Hematopoietic multipotent progenitor cell treated with erythropoietin and hydrocortisone succinate and interleukin-3 and kit ligand, for 17 days (in vitro differentiated cells): ENCODE measurements around the gene HSD17B3.
"Not testable (repeated sequence)": the region's sequence is repeated elsewhere in the genome, so short reads cannot be mapped to it uniquely, and the experiment has no call there.

Experiments
- DNase-seq: peaks from one replicate; pipeline ENCODE4 v3.0.0-alpha.2; 2015; ENCODE audit warnings: low spot score

Gene HSD17B3

DNA sequence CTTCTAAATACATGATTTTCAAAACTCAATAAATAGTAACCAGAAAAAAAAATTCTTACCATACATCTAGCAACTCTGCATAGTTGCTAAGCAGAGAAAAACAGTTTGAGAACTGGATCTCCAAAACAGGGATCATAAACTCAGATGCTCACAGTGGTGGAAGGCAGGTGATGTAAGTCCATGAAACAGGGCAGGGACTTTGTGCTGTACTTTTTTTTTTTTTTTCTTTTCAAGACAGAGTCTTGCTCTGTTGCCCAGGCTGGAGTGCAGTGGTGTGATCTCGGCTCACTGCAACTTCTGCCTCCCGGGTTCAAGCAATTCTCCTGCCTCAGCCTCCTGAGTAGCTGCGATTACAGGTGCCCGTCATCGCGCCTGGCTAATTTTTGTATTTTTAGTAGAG is 5.0 kb upstream of the HSD17B3 start:
- not testable (repeated sequence) for DNase-seq

DNA sequence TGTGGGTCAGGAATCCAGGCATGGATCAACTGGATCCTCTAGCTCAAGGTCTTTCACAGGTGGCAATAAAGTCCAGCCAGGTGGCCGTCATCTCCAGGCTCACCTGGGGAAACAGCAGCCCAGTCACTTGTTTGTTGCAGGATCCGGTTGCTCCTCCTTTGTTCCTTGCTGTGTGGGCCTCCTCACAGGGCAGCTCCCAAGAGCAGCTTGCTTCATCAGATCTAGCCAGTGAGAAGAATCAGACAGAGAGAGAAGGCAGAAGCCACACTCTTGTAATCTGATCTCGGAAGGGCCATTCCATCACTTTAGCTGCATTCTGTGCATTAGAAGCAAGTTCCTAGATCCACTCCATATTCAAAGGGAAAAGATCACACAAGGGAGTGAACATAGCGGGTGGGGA is 3.2 kb upstream of the HSD17B3 start:
- no peak for DNase-seq

DNA sequence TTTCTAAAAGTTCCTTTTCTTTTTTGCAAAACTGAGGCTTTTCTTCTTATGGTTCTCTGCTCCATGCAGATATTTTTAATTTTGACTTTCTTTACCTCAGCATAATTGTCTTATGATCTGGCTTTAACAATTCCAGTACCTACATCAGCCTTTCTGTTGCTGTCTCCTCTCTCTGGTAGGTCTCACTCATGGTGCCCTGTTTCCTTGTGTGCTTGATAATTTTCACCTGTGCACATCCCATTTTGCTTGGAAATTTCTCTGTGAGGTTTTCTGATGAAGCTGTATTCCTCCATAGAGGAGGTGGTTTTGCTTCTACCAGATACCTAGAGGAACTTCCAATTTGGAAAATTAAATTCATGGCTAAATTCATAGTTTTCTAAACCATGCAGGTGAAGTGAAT is 2.3 kb upstream of the HSD17B3 start:
- no peak for DNase-seq

DNA sequence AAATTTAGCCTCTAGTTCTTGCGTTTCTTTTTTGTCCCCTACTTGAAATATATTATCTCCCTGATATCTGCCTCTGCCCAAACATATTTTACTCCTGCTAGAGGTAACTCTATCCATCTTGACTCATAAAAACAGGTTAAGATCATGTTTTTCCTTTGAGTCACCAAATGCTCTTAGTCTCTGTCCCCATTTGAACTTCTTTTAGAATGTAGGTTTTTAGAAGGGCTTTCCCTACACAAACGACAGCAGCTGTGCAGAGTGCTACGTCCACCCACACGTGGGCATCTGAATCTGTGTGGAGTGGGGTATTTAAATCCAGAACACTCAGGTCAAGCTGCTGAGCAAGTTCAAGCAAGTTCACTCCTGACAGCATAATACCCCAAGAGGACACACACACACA is 2.2 kb downstream of the HSD17B3 start:
- DNase-seq, result no peak

DNA sequence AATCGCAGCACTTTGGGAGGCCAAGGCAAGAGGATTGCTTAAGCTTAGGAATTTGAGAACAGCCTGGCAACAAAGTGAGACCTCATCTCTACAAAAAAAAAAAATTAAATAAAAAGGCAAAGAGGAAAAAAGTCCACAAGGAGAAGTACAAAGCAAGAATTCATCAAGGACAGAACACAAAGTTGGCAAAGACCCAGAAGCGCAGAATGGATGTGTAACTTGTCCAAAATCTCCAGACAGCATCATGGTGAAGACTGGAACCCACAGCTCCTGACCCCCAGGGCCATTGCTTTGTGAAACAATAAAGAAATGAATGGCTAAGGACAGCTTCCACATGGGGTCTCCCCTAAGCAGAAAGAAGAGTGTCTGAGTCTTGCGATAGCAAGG is 7.8 kb downstream of the HSD17B3 start:
- DNase-seq, result no peak

DNA sequence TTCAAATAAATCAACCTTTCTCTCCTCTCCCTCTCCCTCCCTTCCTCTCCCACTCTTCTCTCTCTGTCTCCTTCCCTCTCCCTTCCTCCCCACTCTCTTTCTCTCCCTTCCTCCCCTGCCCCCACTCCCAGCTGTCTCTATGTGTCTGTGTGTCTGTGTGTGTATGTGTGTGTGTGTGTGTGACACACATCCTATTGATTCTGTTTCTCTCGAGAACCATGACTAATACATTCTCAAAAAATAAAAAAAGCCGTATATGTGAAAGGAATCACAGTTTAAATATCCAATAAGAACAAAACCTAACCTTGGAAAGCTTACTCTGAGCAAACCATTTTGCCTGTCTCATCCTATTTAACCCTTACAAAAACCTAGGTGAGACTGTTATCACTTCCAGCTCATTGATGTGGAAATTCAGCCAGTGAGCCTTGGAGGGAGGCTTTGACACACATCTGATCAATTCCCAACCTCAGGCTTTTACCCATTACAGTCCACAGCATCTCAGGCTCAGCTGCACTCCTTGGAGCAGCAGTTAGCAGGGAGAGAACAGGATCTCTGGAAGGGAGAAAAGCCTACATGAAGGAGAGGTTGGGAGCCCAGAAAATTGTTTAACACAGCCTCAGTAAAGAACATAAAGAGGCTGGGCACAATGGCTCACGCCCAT is 8.3 kb downstream of the HSD17B3 start:
- no peak for DNase-seq

DNA sequence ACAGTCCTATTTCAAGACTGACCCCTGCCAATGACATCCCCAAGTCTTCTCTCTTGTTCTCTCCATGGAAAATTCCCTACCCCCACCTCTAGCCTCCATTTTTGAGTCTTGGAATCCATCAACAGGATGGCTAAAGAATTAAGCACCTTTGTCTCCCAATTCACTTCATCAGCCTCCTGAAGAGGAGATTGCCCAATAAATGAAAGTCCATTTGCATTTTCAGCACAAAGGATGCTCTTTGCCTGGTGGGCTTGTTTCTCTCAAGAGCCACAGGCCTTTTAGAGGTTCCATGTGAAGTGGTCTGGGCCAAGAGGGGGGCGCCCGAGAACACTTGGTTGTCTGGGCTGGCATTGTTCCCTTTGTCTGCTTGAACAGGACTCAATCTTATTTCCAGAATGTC is 12.6 kb downstream of the HSD17B3 start:
- DNase-seq, result no peak

DNA sequence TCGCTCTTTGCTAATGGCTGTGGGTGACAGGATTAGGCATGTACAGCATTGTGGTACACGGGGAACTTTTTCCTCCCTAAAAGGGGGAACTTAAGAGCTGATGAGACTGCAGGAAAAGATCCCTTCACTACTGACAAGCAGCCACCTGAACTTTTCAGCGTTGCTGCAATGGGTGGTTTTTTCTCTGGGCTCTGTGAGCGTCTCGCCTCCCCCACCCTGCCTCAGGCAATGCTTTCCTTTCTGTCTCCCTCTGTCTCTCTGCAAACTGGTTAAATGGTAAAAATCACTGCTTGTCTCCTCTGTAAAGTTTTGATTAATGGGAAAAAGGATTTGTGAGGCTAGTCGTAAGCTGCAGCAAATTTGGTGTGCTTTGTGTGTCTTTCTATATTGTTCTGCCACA is 20.3 kb downstream of the HSD17B3 start:
- no peak for DNase-seq

DNA sequence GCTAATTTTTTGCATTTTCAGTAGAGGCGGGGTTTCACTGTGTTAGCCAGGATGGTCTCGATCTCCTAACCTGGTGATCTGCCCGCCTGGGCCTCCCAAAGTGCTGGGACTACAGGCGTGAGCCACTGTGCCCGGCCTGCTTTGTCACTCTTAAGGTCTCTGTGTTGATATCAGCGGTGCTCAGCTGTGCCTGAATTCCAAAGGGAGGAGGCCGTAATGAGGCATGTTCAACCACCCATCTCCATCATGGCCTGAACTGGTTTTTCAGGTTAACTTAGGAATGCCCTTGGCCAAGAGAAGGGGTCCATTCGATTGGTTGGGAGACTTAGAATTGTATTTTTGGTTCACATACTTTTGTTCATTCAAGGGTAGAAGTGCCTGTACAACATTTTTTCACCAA is 22.0 kb downstream of the HSD17B3 start:
- no peak for DNase-seq

DNA sequence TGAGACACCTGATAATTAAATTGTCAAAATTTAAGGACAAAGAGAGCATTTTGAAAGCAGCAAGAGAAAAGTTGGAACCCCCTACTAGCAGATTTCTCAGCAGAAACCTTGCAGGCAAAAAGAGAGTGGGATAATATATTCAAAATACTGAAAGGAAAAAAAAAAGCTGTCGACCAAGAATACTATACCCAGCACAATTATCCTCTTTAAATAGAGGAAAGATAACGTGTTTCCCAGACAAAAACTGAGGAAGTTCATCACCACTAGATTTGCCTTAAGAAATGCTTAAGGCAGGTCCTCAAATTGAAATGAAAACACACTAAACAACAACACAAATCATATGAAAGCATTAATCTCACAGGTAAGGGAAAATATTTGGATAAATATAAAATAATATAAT is 27.0 kb downstream of the HSD17B3 start:
- DNase-seq, result no peak

DNA sequence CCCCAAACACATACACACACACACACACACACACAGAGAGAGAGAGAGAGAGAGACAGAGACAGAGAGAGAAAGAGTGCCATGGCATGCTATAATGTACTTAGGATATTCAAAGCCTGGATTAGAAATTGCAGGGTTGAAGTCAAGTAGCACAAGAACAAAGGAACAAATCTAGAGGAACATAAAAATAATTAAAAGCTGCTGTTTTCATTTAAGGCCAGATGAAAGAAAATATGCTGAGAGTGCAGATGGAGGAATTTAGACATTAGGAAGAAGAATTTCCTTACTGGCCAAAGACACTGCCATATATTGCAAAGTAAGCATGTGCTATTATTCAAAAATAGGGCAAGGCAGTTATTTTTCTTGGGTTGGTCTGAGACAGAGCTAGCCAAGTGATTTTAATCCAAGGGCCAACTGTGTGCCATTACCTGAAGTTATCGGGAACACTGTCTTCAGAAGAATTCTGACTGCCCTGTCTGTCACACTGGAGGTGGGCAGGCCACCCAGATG is 31.7 kb downstream of the HSD17B3 start:
- DNase-seq, result no peak

DNA sequence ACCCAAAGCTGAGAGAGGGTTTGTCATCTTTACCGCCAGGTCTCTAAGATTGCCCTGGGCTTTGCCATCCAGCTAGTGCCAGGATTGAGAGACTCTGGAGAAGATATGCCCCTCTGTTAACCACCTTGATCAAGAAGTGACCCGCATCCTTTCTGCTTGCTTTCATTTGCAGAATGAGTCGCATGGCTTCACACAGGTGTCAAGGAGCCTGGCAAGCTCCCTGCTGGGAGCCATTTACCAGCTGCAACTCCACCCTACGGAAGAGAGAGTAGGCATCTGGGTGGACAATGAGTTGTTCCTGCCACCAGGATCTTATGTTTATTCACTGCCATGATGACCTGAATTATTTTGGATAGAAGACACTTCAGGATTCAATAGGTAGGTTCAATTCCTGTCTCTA is 43.0 kb downstream of the HSD17B3 start:
- no peak for DNase-seq

DNA sequence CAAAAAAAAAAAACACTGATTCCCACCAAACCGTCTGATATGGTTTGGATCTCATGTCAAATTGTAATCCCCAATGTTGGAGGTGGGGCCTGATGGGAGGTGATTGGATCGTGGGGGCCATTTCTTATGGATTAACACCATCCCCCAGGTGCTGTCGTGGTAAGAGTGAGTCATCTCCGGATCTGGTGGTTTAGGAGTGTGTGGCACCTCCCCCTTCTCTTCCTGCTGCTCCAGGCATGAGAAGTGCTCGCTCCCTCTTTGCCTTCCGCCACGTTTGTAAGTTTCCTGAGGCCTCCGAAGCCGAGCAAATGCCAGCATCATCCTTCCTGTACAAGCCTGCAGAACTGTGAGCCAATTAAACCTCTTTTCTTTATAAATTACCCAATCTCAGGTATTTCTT is 45.2 kb downstream of the HSD17B3 start:
- DNase-seq, result no peak

DNA sequence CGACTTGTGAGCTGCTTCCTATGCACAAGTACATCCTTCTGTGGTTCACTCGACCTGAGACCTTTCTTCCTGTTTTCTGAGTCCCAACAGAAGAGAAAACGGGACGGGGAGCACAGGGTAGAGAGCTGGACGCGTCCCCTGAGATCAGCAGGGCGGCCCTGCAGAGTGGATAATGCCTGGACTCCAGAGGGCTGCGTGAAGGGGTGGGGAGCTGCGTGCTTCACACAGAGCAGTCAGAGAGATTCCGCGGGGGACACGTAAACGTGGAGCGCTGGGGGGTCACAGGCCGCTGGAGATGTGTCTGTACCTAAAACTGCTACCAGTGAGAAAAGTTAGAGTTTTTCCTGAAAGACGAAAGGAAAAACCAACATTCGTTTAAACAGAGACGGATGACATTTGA is 46.3 kb downstream of the HSD17B3 start:
- DNase-seq, result no peak

DNA sequence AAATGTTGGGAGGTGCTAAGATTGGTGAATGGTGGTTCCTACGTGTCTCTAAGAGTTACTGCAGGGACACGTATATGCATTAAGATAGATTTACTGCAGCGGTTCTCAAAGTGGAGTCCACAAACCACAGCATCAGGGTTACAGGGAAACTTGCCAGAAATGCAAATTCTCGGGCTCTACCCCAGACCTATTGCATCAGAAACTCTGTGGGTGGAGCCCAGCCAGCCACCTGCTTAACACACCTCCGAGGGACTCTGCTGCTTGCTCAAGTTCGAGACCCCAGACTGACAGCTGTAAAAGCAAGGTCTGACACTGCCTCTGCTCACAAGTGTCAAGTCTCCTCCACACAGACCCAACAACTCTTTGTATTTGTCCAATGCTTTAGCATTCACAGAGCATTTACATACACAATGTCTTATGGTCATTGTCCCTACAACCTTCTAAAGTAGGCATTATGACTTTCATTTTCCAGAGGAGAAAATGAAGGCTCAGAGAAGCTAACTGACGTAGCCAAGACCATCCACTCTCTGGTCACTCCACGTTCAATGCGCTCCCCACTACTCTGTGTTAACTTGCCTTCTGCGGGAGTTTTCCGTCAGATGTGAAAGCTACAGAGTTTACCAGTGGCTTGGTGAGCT is 48.8 kb downstream of the HSD17B3 start:
- DNase-seq, result no peak

DNA sequence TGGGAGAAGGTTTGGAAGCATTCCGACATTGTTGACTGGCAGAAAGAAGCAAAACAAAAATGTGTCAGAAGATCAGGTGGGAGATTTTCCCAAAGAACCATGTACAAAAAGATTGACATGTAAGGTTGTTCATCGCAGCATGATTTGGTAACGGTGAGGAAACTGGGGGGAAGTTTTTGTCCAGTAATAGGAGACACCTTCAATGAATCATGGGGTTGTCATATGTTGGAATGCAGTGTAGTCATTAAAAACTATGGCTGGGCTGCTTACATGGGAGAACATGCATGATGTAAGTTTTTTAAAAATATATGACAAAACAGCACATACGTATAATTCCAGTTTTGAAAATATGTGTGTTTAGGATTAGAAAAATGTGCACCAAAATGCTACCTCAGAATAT is 50.5 kb downstream of the HSD17B3 start:
- DNase-seq, result no peak

DNA sequence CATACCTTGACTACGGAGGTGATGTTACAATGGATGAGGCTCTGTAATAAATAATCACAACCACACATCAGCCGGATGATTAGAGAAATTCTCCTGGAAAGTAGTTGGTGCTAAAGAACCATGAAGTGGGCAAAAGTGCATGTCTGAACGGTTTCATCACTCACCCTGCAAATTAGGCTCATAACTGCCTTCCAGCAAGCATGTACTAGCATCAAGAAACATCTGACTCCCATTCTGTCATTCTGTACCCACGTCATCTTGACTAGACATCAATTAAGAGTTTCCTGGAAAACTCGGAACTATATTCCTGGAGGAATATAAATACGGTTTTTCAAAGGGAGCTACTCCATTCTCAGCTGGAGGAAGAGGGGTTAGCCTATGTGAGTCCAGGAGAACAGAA is 52.2 kb downstream of the HSD17B3 start:
- DNase-seq, result no peak

DNA sequence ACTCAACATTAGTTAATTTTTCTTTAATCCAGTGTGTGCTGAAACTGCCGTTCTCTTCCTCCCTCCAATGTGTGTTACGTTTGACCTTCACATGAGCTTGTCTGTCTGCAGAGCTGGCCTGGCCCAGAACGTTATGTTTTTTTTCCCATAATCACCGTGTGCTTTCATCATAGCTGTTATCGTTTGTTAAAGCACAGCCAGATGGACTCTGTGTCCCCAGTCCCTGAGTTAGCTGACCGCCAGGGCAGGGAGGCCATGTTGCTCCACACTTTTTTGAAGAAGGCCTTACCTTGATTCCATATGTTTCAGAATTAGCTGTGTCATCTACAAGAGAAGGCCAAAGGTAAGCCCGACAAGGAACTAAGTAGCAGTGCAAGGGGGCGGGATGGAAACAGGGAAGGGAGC is 55.7 kb downstream of the HSD17B3 start:
- DNase-seq, result no peak

DNA sequence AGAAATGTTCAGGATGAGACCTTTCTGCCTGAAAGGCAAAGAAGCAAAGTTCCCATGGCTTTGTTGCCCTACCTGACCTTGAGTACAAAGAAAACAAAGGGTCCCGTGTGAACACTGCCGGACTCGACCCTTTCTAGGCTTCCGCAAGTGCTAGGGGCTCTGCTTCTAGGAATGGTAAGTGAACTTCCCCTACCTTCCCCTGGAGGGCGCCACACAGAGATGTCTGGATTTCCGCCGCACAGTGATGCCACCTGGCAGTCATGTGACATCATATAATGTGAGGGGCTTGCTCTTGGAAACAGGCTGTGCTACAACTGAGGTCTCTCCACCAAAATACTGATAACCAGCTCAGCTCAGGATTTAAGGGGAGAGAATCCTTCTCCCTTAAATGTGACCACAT is 56.6 kb downstream of the HSD17B3 start:
- DNase-seq, result no peak

DNA sequence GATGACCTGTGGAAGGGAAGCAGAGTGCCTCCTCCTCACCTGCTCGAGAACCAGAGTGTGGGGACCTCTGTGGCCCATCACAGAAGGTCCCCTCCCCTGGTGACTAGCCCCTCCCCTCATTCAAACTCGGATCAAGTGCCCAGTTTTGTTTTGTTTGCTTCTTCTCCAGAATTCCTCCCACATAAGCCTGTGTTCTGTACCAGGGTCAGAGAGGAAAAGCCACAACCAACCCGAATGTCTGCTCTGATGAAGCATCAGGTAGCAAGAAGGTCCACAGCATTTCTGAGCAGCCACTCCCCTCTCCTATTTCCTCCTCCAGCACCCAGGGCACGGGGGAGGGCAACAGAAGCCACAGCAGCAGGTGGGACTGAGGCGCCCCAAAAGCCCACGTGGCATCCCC is 58.2 kb downstream of the HSD17B3 start:
- no peak for DNase-seq

DNA sequence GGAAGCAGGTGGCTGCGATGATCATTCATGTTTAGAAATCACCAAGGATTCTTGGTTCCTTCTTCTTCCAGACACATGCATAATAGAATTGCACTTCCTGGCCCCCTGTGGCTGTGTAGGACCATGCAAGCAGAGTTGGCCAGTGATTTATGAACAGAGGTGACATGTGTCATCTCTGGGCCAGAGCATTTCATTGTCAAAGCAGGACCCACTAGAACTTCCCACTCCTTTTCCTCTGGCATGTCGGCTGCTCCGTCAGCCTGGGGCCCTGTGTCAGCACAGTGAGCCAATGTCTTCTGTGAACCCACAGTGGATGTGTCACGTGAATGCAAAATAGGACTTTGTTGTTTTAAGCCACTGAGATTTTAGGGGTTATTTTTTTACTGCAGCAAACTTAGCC is 59.2 kb downstream of the HSD17B3 start:
- DNase-seq, result no peak

DNA sequence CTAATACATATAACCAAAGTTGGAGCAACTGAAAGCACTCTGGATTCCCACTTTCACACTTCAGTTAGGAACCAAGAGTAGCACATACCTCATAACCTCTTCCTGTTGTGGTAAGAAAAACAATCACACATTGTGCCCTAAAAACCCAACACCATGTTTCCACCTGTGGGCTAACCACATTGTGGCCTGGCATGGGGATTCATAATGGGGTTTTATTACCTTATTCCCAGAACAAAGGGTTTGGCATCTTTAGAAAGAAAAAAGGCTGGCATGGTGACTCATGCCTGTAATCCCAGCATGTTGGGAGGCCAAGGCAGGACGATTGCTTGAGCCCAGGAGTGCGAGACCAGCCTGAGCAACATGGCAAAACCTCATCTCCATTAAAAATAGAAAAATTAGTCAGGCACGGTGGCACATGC is 60.6 kb downstream of the HSD17B3 start:
- DNase-seq, result no peak

DNA sequence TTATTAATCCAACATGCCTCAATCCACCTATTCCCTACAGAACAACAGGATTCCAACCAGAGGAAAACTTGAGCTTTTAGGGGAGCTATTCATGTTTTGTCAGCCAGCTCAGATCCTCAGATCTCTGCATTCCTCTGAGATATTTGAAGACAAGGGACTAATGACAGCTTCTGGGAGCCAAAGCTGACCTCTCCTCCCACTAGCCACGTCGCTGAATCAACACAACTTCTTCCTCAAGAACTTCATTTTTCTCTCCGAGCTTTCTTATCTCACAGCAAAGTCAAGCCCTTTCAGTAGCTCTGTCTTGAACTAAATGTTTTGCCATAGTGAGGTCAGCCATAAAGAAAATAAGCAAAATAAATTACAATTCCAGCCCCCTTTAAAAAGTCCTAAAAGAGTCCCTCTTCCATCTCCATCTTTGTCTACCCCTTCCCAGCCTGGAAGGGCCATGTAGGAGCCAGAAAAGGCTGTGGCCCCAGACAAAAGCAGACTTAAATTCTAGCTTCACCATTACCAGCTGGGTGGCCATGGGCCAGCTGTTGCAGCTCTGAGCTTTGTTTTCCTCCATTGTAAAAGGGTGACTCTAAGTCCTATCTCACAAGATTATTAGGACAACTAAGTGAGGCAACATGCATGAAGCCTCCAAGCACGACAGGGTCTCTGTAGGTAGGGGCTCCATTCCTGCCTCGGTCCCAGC is 65.0 kb downstream of the HSD17B3 start:
- DNase-seq, result no peak
